Measurements from ENCODE around the gene B3GALT4.
"Not testable (repeated sequence)": the region's sequence is repeated elsewhere in the genome, so short reads cannot be mapped to it uniquely, and the experiment has no call there.

Gene B3GALT4

GRCh38 chr6:33276864-33277662 lies at the start of gene B3GALT4:
TSS of gene B3GALT4 (plus strand) at chr6:33277123. CDS start at chr6:33277420, 297 bp downstream.
- peak; percentile 84 for DNase-seq (ENCODE audit: low spot score)

GRCh38 chr6:33235221-33235634 lies 41.7 kb upstream of the B3GALT4 start:
- DNase-seq (ENCODE audit: low spot score): no peak

GRCh38 chr6:33236328-33236727 lies 40.6 kb upstream of the B3GALT4 start:
- DNase-seq (ENCODE audit: low spot score): no peak

GRCh38 chr6:33236852-33237251 lies 40.1 kb upstream of the B3GALT4 start:
- DNase-seq (ENCODE audit: low spot score): no peak

GRCh38 chr6:33237741-33238140 lies 39.2 kb upstream of the B3GALT4 start:
- no peak for DNase-seq (ENCODE audit: low spot score)

- DNase-seq (ENCODE audit: low spot score): no peak
Measured at GRCh38 chr6:33241968-33242367, 35.0 kb upstream of the B3GALT4 start.

GRCh38 chr6:33243476-33243875 lies 33.4 kb upstream of the B3GALT4 start:
- DNase-seq (ENCODE audit: low spot score): no peak

- DNase-seq (ENCODE audit: low spot score): peak; percentile 75
Measured at GRCh38 chr6:33247977-33248642, 28.8 kb upstream of the B3GALT4 start.

- no peak for DNase-seq (ENCODE audit: low spot score)
Measured at GRCh38 chr6:33248643-33248931, 28.3 kb upstream of the B3GALT4 start.

GRCh38 chr6:33248932-33249731 lies 27.8 kb upstream of the B3GALT4 start:
- DNase-seq (ENCODE audit: low spot score): peak; percentile 91

GRCh38 chr6:33249732-33250630 lies 26.9 kb upstream of the B3GALT4 start:
- peak; percentile 45 for DNase-seq (ENCODE audit: low spot score)

- DNase-seq (ENCODE audit: low spot score): no peak
Measured at GRCh38 chr6:33250731-33251130, 26.2 kb upstream of the B3GALT4 start.

- DNase-seq (ENCODE audit: low spot score): no peak
Measured at GRCh38 chr6:33251395-33252012, 25.4 kb upstream of the B3GALT4 start.

GRCh38 chr6:33252759-33253158 lies 24.2 kb upstream of the B3GALT4 start:
- no peak for DNase-seq (ENCODE audit: low spot score)

- no peak for DNase-seq (ENCODE audit: low spot score)
Measured at GRCh38 chr6:33254591-33254990, 22.3 kb upstream of the B3GALT4 start.

- DNase-seq (ENCODE audit: low spot score): no peak
Measured at GRCh38 chr6:33259032-33259431, 17.9 kb upstream of the B3GALT4 start.

- not testable (repeated sequence) for DNase-seq (ENCODE audit: low spot score)
Measured at GRCh38 chr6:33262490-33262889, 14.4 kb upstream of the B3GALT4 start.

GRCh38 chr6:33264015-33264414 lies 12.9 kb upstream of the B3GALT4 start:
- no peak for DNase-seq (ENCODE audit: low spot score)

- DNase-seq (ENCODE audit: low spot score): no peak
Measured at GRCh38 chr6:33271117-33271467, 5.8 kb upstream of the B3GALT4 start.

- peak; percentile 93 for DNase-seq (ENCODE audit: low spot score)
Measured at GRCh38 chr6:33271468-33272274, 5.3 kb upstream of the B3GALT4 start, which contains the start of the genes RPS18 and VPS52. TSS of gene RPS18 (plus strand) at chr6:33272075. CDS start at chr6:33272120, 45 bp downstream. TSS of gene VPS52 (minus strand) at chr6:33271876. CDS start at chr6:33271675, 201 bp downstream.
